Neural cell (in vitro differentiated cells): ENCODE data around the gene KCNJ6. TPM values are rescaled to one million over a fixed set of nuclear protein-coding genes. Genes with fewer than 3 reads are reported as not detected.

Experiments
- H2AFZ ChIP-seq: fragments of 200-600, 300-800 bp; sonication (generic), shearing (Covaris generic); 2 replicates; pipeline ENCODE4 v1.6.0; 2014; ENCODE audit warnings: low read depth, mild to moderate bottlenecking, antibody characterized with exemption, low read length, moderate library complexity
- H3F3A ChIP-seq: fragments of 200-600 bp; shearing (Covaris generic); 2 replicates; pipeline ENCODE4 v1.6.1; 2016; ENCODE audit warnings: mild to moderate bottlenecking, moderate library complexity, mixed read lengths, antibody characterized with exemption, low read length; ENCODE audit not compliant: insufficient read depth, poor library complexity, severe bottlenecking
- H3K27ac ChIP-seq: fragments of 200-600, 300-800 bp; sonication (generic), shearing (Covaris generic); 2 replicates; pipeline ENCODE4 v1.5.1; 2014; ENCODE audit warnings: mild to moderate bottlenecking, low read length, moderate library complexity
- H3K27me3 ChIP-seq: fragments of 300-800, 200-600 bp; sonication (generic), shearing (Covaris generic); 2 replicates; pipeline ENCODE4 v1.6.0; 2014; ENCODE audit warnings: mild to moderate bottlenecking, low read depth, low read length, moderate library complexity; ENCODE audit not compliant: insufficient read depth
- H3K36me3 ChIP-seq: fragments of 300-800, 200-600 bp; sonication (generic), shearing (Covaris generic); 2 replicates; pipeline ENCODE4 v1.5.1; 2014; ENCODE audit warnings: mild to moderate bottlenecking, antibody characterized with exemption, low read length, moderate library complexity; ENCODE audit not compliant: insufficient read depth
- H3K4me2 ChIP-seq: fragments of 300-800, 200-600 bp; sonication (generic), shearing (Covaris generic); 2 replicates; pipeline ENCODE4 v1.6.0; 2014; ENCODE audit warnings: mild to moderate bottlenecking, low read length
- H3K4me3 ChIP-seq: fragments of 300-800, 200-600 bp; sonication (generic), shearing (Covaris generic); 2 replicates; pipeline ENCODE4 v1.5.1; 2014; ENCODE audit warnings: mild to moderate bottlenecking, low read length, moderate library complexity
- H3K79me2 ChIP-seq: fragments of 200-600 bp; shearing (Covaris generic); replicated peaks from 2 replicates; pipeline ENCODE4 v1.6.0; 2014; ENCODE audit warnings: mild to moderate bottlenecking, low read length, moderate library complexity; ENCODE audit not compliant: insufficient read depth
- H3K9ac ChIP-seq: fragments of 300-800, 200-600 bp; sonication (generic), shearing (Covaris generic); 2 replicates; pipeline ENCODE4 v1.6.1; 2016; ENCODE audit warnings: mild to moderate bottlenecking, low read length, mixed read lengths
- H3K9me2 ChIP-seq: fragments of 200-600 bp; shearing (Covaris generic); 2 replicates; pipeline ENCODE4 v1.6.1; 2016; ENCODE audit warnings: mild to moderate bottlenecking, low read length, mixed read lengths; ENCODE audit not compliant: insufficient read depth
- H3K9me3 ChIP-seq: fragments of 200-600, 300-800 bp; sonication (generic), shearing (Covaris generic); 2 replicates; pipeline ENCODE4 v1.6.1; 2016; ENCODE audit warnings: mild to moderate bottlenecking, mixed run types, low read length, moderate library complexity, mixed read lengths
- H4K20me1 ChIP-seq: fragments of 200-600 bp; shearing (Covaris generic); 2 replicates; pipeline ENCODE4 v1.6.1; 2016; ENCODE audit warnings: mild to moderate bottlenecking, mixed run types; ENCODE audit not compliant: insufficient read depth
- CTCF ChIP-seq: fragments of 450-650 bp; IDR thresholded peaks from 2 replicates; pipeline ENCODE4 v1.5.1; 2014; ENCODE audit warnings: antibody characterized with exemption, mild to moderate bottlenecking, moderate library complexity; ENCODE audit not compliant: poor library complexity, severe bottlenecking
- EP300 ChIP-seq: fragments of 450-650 bp; conservative IDR thresholded peaks from 2 replicates; pipeline ENCODE4 v1.6.1; 2014; ENCODE audit warnings: antibody characterized with exemption, mild to moderate bottlenecking, moderate library complexity; ENCODE audit not compliant: poor library complexity, severe bottlenecking
- EZH2 ChIP-seq: fragments of 200-600, 300-800 bp; shearing (Covaris generic), sonication (generic); IDR thresholded peaks from 2 replicates; pipeline ENCODE4 v1.6.1; 2014; ENCODE audit warnings: antibody characterized with exemption, low read length, borderline replicate concordance, mild to moderate bottlenecking; ENCODE audit not compliant: insufficient read depth, poor library complexity, severe bottlenecking
- MXI1 ChIP-seq: fragments of 450-650 bp; conservative IDR thresholded peaks from 2 replicates; pipeline ENCODE4 v1.6.1; 2014; ENCODE audit warnings: antibody characterized with exemption, mild to moderate bottlenecking; ENCODE audit not compliant: poor library complexity, severe bottlenecking
- POLR2AphosphoS5 ChIP-seq: IDR thresholded peaks from 2 replicates; pipeline ENCODE4 v1.6.1; 2012
- RAD21 ChIP-seq: fragments of 450-650 bp; conservative IDR thresholded peaks from 2 replicates; pipeline ENCODE4 v1.6.1; 2014; ENCODE audit warnings: antibody characterized with exemption, mild to moderate bottlenecking, moderate library complexity
- SMC3 ChIP-seq: fragments of 450-650 bp; conservative IDR thresholded peaks from 2 replicates; pipeline ENCODE4 v1.6.1; 2014; ENCODE audit warnings: antibody characterized with exemption, mild to moderate bottlenecking, moderate library complexity; ENCODE audit not compliant: poor library complexity
- TAF1 ChIP-seq: IDR thresholded peaks from 2 replicates; pipeline ENCODE4 v1.6.1; 2012; ENCODE audit warnings: low read depth
- polyA plus RNA-seq: library from polyadenylated mRNA; depleted of rRNA; stranded (reverse); fragments of >200 nt; gene quantifications from 2 replicates; pipeline ENCODE4 v1.2.3, GENCODE V29; 2014
- TF ChIP-seq, protein P1 (sequence below): IDR thresholded peaks from 2 replicates; pipeline ENCODE4 v1.6.1; 2012; ENCODE audit warnings: borderline replicate concordance

KCNJ6 gene
- polyA plus RNA-seq, 1 donor from 2014 or later: 1.7 TPM

DNA sequence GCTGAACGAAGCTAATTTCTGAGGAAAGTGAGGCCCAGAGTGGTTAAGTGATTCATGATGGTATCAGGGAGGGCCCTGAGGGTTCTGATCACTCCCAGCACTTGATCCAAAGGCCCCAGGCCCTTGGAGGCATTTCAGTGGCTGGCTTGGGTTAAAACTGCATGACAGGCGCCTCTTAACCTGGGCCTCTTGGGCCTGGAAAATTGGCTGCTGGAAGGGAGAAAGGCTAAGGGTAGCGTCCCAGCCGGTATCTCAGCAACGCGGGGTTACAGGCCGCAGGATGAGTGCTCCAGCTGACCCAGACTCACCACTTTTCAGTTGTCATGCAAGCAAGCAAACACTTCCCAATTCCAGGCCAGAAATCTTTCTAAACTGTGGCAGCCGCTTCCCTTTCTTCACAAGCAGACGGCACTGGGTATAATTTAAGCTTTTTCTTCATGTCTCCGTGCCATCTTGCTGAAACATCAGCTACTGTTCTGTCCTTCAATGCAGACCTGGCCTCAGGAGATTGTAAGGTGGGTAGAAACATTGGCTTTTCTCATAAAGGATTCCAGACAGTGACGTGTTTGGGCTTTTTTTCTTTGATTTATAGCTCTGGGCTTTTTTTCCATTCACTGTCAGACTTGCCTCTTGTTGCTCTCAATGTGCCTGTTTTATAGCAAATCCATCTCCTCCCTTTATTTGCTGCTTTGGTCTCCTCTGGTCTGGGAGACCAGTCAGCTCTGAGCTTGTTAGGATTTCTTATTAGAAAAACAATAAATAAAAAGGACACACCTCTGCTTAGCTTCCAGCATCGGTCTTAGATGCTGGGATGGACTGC is 229.1 kb downstream of the KCNJ6 start:
- Histone ChIP-seq H3K9ac (no peak overlapping the region), H2AFZ (no peak overlapping the region)

DNA sequence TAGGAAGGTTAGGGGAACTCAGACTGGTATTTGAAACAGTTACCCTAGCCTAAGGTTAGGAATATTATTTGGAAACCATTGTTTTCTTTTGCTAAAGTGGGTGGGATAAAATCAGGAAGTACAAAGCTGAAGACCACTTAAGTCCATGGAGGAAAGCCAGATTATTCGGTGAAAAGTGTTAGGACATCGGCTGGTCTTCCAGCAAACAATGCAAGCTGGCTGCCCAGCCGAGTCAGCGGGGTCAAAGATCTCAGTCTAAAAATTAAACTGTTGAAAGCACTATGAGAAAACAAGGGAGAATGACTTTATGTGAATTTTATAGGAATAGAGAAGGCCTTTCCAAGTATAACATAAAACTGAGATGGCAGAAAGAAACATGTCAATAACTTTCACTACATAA is 231.7 kb downstream of the KCNJ6 start:
- Histone ChIP-seq H3K4me3 (no peak overlapping the region), H3K27me3 (no peaks in the 10 kb centered on the region), H3K27ac (no peak overlapping the region), H3K36me3 (no peaks in the 10 kb centered on the region), H3K9me3 (no peaks in the 10 kb centered on the region), H3K79me2 (no peaks in the 10 kb centered on the region), H3K4me2 (no peak overlapping the region), H2AFZ (no peak overlapping the region), H4K20me1 (no peaks in the 10 kb centered on the region), H3F3A (no peaks in the 10 kb centered on the region), H3K9ac (no peak overlapping the region), H3K9me2 (no peaks in the 10 kb centered on the region)
- TF ChIP-seq TAF1 (no peak), CTCF (no peak), EP300 (no peak), MXI1 (no peak), POLR2AphosphoS5 (no peak), EZH2 (no peak), SMC3 (no peak)

More for the DNA sequence above, 229.1 kb downstream of the KCNJ6 start:
- Histone ChIP-seq H3K9me2 (no peaks in the 10 kb centered on the region), H3K27ac (no peak overlapping the region), H3K4me2 (no peak overlapping the region), H3K36me3 (no peaks in the 10 kb centered on the region), H4K20me1 (no peaks in the 10 kb centered on the region), H3F3A (no peaks in the 10 kb centered on the region), H3K79me2 (no peaks in the 10 kb centered on the region), H3K4me3 (no peak overlapping the region), H3K27me3 (no peaks in the 10 kb centered on the region), H3K9me3 (no peaks in the 10 kb centered on the region)
- TF ChIP-seq CTCF (no peak), EZH2 (no peak), SMC3 (no peak), RAD21 (no peak), MXI1 (no peak), TAF1 (no peak), POLR2AphosphoS5 (no peak), EP300 (no peak)
- TF ChIP-seq, protein P1, sequence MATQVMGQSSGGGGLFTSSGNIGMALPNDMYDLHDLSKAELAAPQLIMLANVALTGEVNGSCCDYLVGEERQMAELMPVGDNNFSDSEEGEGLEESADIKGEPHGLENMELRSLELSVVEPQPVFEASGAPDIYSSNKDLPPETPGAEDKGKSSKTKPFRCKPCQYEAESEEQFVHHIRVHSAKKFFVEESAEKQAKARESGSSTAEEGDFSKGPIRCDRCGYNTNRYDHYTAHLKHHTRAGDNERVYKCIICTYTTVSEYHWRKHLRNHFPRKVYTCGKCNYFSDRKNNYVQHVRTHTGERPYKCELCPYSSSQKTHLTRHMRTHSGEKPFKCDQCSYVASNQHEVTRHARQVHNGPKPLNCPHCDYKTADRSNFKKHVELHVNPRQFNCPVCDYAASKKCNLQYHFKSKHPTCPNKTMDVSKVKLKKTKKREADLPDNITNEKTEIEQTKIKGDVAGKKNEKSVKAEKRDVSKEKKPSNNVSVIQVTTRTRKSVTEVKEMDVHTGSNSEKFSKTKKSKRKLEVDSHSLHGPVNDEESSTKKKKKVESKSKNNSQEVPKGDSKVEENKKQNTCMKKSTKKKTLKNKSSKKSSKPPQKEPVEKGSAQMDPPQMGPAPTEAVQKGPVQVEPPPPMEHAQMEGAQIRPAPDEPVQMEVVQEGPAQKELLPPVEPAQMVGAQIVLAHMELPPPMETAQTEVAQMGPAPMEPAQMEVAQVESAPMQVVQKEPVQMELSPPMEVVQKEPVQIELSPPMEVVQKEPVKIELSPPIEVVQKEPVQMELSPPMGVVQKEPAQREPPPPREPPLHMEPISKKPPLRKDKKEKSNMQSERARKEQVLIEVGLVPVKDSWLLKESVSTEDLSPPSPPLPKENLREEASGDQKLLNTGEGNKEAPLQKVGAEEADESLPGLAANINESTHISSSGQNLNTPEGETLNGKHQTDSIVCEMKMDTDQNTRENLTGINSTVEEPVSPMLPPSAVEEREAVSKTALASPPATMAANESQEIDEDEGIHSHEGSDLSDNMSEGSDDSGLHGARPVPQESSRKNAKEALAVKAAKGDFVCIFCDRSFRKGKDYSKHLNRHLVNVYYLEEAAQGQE: no peak
